ENCODE measurements around the gene RHBDD3.

The RHBDD3 gene

GRCh38 chr22:29267858-29268510, at the start of gene RHBDD3, which contains the start of gene EWSR1:
Gene RHBDD3, minus strand, starts transcription at chr22:29267981. Its CDS starts 2,355 bp downstream, at chr22:29265626.
Gene EWSR1, plus strand, starts transcription at chr22:29268268. Its CDS starts 69 bp downstream, at chr22:29268337.
- Mint-ChIP-seq H3K4me3 (peak within 1 kb of the TSS; percentile 96), H3K36me3 (ENCODE audit: low read depth) (peaks cover 37% of the 10 kb centered on the region), H3K9me3 (no peaks in the 10 kb centered on the region), H3K27me3 (ENCODE audit: low read depth, poor library complexity) (peaks cover 5% of the 10 kb centered on the region), H3K4me1 (peaks cover 63% of the 10 kb centered on the region), H3K27ac (peak within 1 kb of the TSS; percentile 100)
- DNase-seq, result peak; percentile 98
- TF ChIP-seq CTCF (IDR thresholded peaks at IDR 0.05), result no peak

GRCh38 chr22:29316141-29316828, 48.5 kb upstream of the RHBDD3 start:
- TF ChIP-seq CTCF (IDR thresholded peaks at IDR 0.05), result no peak
- H3K27ac Mint-ChIP-seq, result no peak overlapping the region

GRCh38 chr22:29315286-29316140, 47.7 kb upstream of the RHBDD3 start, which contains the start of gene RASL10A:
Gene RASL10A, minus strand, starts transcription at chr22:29315697. Its CDS starts 451 bp downstream, at chr22:29315246.
- H3K27me3 Mint-ChIP-seq (ENCODE audit: low read depth, poor library complexity), result peaks cover 50% of the 10 kb centered on the region
- H3K4me1 Mint-ChIP-seq, result peaks cover 27% of the 10 kb centered on the region
- peak within 1 kb of the TSS; percentile 71 for H3K4me3 Mint-ChIP-seq
- DNase-seq, result peak; percentile 57
- no peak for TF ChIP-seq CTCF (IDR thresholded peaks at IDR 0.05)
- peaks cover 16% of the 10 kb centered on the region for H3K9me3 Mint-ChIP-seq
- H3K36me3 Mint-ChIP-seq (ENCODE audit: low read depth), result no peaks in the 10 kb centered on the region
- no peak within 1 kb of the TSS for H3K27ac Mint-ChIP-seq

More at GRCh38 chr22:29316141-29316828, 48.5 kb upstream of the RHBDD3 start:
- peak overlapping the region; percentile 48 for H3K4me3 Mint-ChIP-seq
- peaks cover 50% of the 10 kb centered on the region for H3K27me3 Mint-ChIP-seq (ENCODE audit: low read depth, poor library complexity)
- no peak for DNase-seq
- no peaks in the 10 kb centered on the region for H3K36me3 Mint-ChIP-seq (ENCODE audit: low read depth)
- H3K9me3 Mint-ChIP-seq, result peaks cover 16% of the 10 kb centered on the region
- H3K4me1 Mint-ChIP-seq, result peaks cover 20% of the 10 kb centered on the region

DNA sequence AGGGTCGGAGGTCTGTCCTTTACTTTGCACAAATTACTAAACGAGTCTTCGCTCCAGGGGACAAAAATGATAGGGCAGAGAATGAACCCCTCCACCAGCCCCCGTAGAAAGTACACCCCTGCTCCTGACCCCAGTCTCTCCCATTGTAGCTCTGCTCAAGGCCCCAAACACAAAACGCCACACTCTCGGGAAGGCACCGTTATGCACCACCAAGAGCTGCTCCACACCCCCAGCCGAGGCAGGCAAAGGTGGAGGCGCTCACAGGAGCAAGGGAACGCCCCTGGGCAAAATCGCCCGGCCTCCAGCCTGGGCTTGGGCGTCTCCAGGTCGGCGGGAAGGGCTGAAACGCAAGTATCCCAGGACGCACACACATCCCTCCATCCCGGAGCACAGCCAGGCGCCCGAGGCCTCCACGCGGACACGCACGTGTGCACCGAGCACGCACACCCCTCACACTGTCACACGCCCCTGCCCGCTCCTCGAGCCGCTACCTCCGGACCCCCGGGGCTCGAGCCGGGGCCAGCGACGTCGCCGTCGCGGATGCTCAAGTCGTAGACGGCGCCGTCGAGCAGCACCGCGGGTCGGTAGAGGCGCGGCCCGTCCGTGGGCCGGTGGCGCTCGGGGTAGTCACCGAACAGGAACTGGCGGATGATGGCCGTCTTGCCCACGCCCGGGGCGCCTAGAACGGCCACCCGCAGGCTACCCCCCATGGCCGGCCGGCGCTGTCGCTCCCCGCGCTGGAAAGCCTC, 46.9 kb upstream of the RHBDD3 start:
- Mint-ChIP-seq H3K36me3 (ENCODE audit: low read depth) (no peaks in the 10 kb centered on the region), H3K27me3 (ENCODE audit: low read depth, poor library complexity) (peaks cover 50% of the 10 kb centered on the region), H3K27ac (no peak overlapping the region), H3K4me1 (peaks cover 27% of the 10 kb centered on the region), H3K9me3 (peaks cover 16% of the 10 kb centered on the region), H3K4me3 (peak overlapping the region; percentile 71)
- no peak for TF ChIP-seq CTCF (IDR thresholded peaks at IDR 0.05)
- no peak for DNase-seq
